A673 (cell line): ENCODE results near the gene MOSPD2. TPM values are rescaled to one million over a fixed set of nuclear protein-coding genes. Genes with fewer than 3 reads are reported as not detected.

Experiments
- BruUV-seq: library from RNA; stranded (reverse); fragments of 400-500 nt; replicated peaks from 2 replicates; lab custom pipeline; 2021; lab: Mats Ljungman, UMichigan
- CTCF ChIA-PET: fragments of 300-600 bp; sonication (Branson Sonifier 250); formaldehyde crosslinking; loops from one replicate; lab custom pipeline; 2022; ENCODE audit warnings: antibody characterized with exemption; lab: Charles Lee
- POLR2A ChIA-PET: fragments of 300-600 bp; sonication (Branson Sonifier 250); formaldehyde crosslinking; loops from one replicate; lab custom pipeline; 2022; ENCODE audit warnings: antibody characterized with exemption; ENCODE audit not compliant: low non-redundant PET; lab: Charles Lee
- DNase-seq: peaks from one replicate; pipeline ENCODE4 v3.0.0-alpha.2; 2015; ENCODE audit warnings: low spot score
- H3K27ac ChIP-seq: fragments of 200-600 bp; sonication (generic); 2 replicates; pipeline ENCODE4 v1.5.1; 2016; ENCODE audit warnings: mixed run types, low read depth, mild to moderate bottlenecking, mixed read lengths, antibody characterized with exemption, low read length; ENCODE audit not compliant: poor library complexity, severe bottlenecking
- H3K27me3 ChIP-seq: fragments of 200-600 bp; sonication (generic); replicated peaks from 2 replicates; pipeline ENCODE4 v1.6.1; 2017; ENCODE audit warnings: mixed run types, low read depth, mild to moderate bottlenecking, mixed read lengths, antibody characterized with exemption, low read length; ENCODE audit not compliant: insufficient read depth, poor library complexity
- H3K36me3 ChIP-seq: fragments of 200-600 bp; sonication (generic); 2 replicates; pipeline ENCODE4 v1.6.1; 2016; ENCODE audit warnings: mixed run types, mild to moderate bottlenecking, mixed read lengths, antibody characterized with exemption, low read length; ENCODE audit not compliant: insufficient read depth, poor library complexity, severe bottlenecking
- H3K4me1 ChIP-seq: fragments of 200-600 bp; sonication (generic); 2 replicates; pipeline ENCODE4 v1.6.1; 2017; ENCODE audit warnings: mixed run types, mild to moderate bottlenecking, mixed read lengths, antibody characterized with exemption, low read length; ENCODE audit not compliant: insufficient read depth, poor library complexity, severe bottlenecking
- H3K4me3 ChIP-seq: fragments of 200-600 bp; sonication (generic); 2 replicates; pipeline ENCODE4 v1.5.1; 2016; ENCODE audit warnings: low read depth, mixed run types, mild to moderate bottlenecking, mixed read lengths, low read length; ENCODE audit not compliant: poor library complexity, severe bottlenecking
- H3K9me3 ChIP-seq: fragments of 200-600 bp; sonication (generic); 2 replicates; pipeline ENCODE4 v1.6.1; 2016; ENCODE audit warnings: mixed run types, low read depth, mild to moderate bottlenecking, mixed read lengths, antibody characterized with exemption, low read length; ENCODE audit not compliant: poor library complexity, severe bottlenecking
- CTCF ChIP-seq: fragments of 300-800, 200-600 bp; sonication (generic); conservative IDR thresholded peaks from 2 replicates; pipeline ENCODE4 v1.5.1; 2017; ENCODE audit warnings: low read depth, mild to moderate bottlenecking, antibody characterized with exemption, low read length, moderate library complexity, mixed read lengths
- EZH2 ChIP-seq: fragments of 200-600 bp; sonication (generic); IDR thresholded peaks from 2 replicates; pipeline ENCODE4 v1.6.1; 2017; ENCODE audit warnings: borderline replicate concordance, low read depth, mild to moderate bottlenecking, mixed read lengths, antibody characterized with exemption, low read length; ENCODE audit not compliant: poor library complexity, severe bottlenecking
- intact Hi-C: fragments of 100-400 bp; cut with micrococcal nuclease; formaldehyde crosslinking; loops from one replicate; pipeline ENCODE4 v1.10.0; 2022; ENCODE audit not compliant: unreplicated experiment
- total RNA-seq: library from RNA; stranded (reverse); gene quantifications from 2 replicates; pipeline ENCODE4 v1.2.3, GENCODE V29; 2021

Gene MOSPD2
- total RNA-seq, 1 experiment from 2014 or later, result 11.5 TPM

DNA sequence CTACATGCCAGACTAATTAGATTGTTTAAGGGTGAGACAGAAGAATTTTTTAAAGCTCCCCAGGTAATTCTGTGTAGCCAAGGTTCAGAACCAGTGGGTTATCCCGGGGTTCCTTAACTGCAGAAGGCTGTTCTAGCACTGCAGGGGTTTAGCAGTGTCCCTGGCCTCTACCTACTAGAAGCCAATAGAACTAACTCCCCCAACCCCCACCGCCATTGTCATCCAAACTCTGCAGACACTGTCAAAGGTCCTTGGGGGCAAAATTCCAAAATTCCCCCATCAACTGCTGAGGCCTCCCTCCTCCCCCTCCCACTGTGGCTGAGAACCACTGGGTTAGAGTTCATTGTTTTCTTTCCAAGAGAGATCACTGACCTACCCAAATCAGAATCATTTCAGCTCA, 66.4 kb downstream of the MOSPD2 start:
- Histone ChIP-seq H3K4me3 (no peak overlapping the region), H3K27ac (no peak overlapping the region), H3K9me3 (no peaks in the 10 kb centered on the region), H3K4me1 (no peaks in the 10 kb centered on the region), H3K27me3 (no peaks in the 10 kb centered on the region), H3K36me3 (no peaks in the 10 kb centered on the region)
- no peak for DNase-seq
- TF ChIP-seq CTCF, result no peak
- no peak for TF ChIP-seq EZH2
- no TSS peak for BruUV-seq
- POLR2A ChIA-PET, result no interaction called here
- intact Hi-C loops, result no loop called here
- CTCF ChIA-PET, result no interaction called here

- ChIA-PET CTCF (no interaction called here), POLR2A (no interaction called here)
- intact Hi-C loops, result no loop called here
- Histone ChIP-seq H3K4me1 (no peaks in the 10 kb centered on the region), H3K36me3 (no peaks in the 10 kb centered on the region), H3K27me3 (no peaks in the 10 kb centered on the region), H3K9me3 (no peaks in the 10 kb centered on the region), H3K4me3 (no peak overlapping the region), H3K27ac (no peak overlapping the region)
- no TSS peak for BruUV-seq
- TF ChIP-seq CTCF, result no peak
- no peak for TF ChIP-seq EZH2
- no peak for DNase-seq
Measured at GRCh38 chrX:14941301-14941700, 68.1 kb downstream of the MOSPD2 start.

DNA sequence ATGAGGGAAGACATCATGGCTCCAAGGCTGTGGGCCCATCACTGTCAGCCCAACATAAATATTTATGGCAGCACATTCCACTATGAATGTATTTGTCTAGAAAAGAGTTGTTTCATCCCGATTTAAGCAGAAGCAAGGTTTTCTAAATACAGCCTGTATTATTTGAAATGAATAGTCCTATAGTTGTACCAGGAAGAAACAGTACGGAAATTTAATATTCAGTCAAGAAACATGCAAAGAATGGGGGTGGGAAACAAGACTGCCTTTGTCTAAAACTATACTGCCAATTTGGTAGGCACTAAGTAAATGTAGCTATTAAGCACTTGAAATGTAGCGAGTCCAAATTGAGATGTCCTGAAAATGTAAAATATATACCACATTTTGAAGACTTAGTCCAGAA, 69.1 kb downstream of the MOSPD2 start:
- no peak for DNase-seq
- Histone ChIP-seq H3K27me3 (no peaks in the 10 kb centered on the region), H3K4me1 (no peaks in the 10 kb centered on the region), H3K36me3 (no peaks in the 10 kb centered on the region), H3K4me3 (no peak overlapping the region), H3K9me3 (no peaks in the 10 kb centered on the region), H3K27ac (no peak overlapping the region)
- TF ChIP-seq EZH2 (no peak), CTCF (no peak)
- intact Hi-C loops, result no loop called here
- POLR2A ChIA-PET, result no interaction called here
- BruUV-seq, result no TSS peak
- CTCF ChIA-PET, result no interaction called here
